ENCODE data around the gene MED13L.

Gene MED13L

DNA sequence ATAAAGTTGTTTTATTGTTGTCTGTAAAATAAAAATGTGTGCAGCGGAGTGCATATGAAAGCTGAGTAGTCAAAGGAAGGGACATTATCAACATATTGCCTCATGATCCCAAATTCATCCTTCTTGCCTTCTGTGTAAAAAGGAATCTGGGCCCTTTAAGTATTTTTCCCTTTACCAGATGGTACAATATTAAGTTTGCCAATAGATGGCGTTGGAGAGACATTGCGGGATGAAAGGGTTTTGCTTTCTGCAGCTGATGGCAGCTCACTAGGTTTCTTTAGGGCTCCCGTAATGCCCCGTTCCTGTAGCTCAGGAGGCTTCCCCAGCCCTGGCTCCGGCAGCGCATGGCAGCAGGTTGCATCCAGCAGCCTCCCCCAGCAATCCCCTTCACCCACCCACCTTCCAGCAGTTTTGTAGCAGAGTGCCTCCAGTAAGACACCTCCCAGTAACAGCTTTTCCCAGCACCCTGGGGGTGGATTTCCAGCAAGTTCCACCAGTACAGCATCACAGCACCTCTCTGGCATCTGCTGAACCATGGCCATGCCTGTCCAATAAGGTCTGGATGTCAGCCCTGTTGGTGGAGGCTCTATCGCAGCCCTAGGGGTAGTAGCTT is 354.4 kb downstream of the MED13L start:
- no peak for DNase-seq

DNA sequence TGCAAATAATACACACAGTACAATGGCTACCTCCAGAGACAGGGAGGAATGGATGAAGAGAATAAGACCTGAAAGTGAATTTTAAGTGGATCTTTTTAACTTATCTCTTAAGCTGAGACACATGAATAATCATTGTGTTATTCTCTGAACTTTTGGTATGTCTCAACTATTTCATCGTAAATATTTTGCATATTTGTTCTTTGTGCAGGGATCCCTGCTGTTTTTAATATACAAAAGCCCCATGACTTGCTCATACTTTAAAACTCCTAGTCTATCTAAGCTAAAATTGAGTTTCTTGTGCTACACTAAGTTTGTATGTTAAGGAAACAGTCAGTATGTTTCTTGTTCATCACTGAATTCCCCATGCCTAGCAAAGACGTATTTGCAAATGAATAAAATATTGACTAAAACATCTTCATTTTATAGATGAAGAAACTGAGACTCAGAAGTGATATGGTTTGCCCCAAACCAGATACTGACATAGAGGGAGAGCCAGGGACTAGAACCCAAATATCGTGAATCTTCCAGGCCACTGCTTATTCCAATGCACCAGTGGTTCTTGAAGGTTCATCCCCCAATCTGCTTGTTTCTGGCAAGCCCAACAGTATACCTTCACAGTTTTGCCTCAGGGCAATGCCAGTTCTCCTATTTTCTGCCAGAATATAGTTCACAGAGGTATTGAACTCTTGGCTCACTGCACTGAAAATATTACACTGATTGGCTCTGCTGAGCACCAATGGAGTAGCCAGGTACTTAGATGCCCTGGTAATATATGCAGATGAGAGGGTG is 356.9 kb downstream of the MED13L start:
- DNase-seq: no peak

DNA sequence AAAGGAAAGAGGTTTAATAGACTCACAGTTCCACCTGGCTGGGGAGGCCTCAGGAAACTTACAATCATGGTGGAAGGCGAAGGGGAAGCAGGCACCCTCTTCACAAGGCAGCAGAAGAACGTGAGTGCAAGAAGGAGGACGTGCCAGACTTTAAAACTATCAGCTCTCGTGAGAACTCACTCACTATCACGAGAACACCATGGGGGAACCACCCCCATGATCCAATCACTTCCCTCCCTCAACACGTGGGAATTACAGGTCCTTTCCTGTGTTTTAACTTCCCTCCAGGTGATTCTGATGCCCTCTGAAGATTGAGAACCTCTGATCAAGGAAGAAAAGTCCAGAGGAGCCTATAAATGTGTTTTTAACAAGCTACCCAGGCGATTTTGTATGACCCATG is 358.7 kb downstream of the MED13L start:
- DNase-seq: no peak

DNA sequence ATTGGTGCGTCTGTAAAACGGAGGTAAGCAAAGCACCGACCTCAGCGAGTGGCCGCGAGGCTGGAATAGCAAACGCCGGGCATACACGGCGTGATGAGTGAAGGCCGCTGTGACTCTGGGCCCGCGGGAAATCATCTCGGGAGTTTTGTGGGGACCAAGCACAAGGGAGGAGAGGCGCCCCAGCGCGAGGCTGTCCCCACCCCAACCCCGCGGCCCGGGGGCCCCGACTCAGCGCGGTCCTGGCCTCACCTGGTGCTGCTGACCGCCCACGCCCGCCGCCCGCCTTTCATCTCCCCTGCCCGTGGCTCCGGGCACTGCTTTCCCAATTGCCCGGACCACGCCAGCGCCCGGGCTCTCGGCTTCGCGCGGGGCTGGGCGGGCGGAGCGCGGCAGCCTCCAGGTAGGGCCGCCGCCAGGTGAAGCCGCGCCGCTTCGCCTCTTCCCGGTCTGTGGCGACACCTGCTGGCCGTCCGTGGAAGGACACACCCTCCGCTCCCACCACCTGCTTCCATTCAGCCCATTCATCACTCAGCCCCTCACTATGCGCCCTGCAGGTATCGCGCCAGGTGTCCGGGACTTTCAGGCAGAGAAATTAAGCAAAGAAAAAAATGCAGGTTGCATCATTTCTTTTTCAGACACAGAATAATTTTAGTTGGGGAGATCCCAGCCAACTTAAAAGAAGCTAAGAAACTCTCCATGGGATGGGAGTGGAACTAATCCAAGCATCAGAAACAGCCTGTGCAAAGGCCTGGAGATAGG is 360.4 kb downstream of the MED13L start:
- peak; percentile 73 for DNase-seq

DNA sequence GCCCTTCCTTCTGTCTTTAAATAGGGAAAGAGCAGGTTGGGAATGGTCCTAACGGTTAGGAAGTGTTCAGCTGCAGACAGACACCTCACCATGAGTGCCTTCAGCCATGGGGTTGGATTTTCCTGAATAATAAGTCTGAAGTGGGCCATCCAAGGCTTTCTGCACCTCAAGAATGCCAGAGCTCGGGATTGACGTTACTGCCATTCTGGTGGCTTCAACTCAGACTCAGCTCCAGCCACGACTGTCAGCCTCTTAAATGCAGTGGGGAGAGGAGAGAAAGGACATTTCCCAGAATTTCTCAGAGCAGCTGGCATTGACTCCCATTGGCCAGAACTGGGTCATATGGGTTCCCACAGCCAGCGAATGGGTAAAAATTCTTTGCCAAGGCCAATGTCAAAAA is 363.4 kb downstream of the MED13L start:
- no peak for DNase-seq

DNA sequence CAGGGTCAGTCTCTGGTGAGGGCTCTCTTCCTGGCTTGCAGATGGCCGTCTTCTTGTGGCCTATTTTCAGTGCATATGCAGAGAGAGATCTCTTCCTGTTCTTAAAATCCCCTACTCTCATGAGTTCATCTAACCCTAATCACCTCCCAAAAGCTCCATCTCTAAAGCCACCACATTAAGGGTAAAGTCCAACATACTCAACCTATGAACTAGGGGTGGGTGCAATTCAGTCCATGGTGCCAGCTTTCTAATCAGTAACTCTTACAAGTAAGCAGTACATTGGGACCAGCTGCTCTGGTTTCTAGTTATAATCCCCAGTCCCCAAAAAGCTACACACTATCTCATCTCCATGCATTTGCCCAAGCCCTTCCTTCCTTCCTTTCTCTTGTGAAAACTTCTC is 365.1 kb downstream of the MED13L start:
- DNase-seq: no peak

DNA sequence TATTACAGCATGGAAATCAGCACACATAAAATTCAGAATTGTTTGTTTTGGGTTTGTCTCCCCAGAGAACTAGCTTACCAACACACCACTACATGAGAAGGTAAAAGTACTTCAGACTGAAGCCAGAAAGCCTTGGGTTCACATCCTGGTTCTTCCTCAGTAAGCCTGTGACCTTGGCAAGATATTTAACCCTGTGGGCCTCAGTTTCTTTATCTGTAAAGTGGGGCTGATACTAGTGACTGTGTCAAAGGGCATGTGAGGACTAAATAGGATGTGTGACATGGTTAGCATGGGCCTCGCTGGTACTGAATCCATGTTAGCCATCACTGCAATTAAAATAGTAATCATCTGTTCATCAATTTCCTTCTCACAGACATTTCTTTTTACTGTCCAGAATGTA is 366.1 kb downstream of the MED13L start:
- DNase-seq: no peak

DNA sequence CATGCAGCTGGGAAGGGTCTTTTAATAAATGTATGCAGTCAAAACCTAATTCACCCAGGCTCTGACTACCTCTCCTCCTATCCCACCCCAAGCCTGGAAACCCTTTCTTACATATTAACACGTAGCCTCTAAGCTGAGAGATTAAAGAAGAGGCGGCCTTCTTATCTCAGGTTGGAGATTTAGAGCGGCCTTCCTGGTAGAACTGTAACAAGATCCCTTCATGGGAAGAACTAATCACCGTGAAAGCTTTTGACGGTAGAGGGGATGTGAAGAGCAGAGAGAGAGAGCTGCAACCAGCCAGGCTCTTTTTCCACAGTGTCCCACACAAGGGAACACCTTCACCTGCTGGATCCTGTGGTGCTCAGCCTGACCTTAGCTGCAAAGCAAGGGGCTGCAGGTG is 367.4 kb downstream of the MED13L start:
- DNase-seq: no peak

All from activated naive CD4-positive, alpha-beta T cell treated with anti-CD3 and anti-CD28 coated beads, Interleukin-2, amount 50 U/mL, for 16 hours (primary cell).